NCI-H2029 (cell line): Measurements from ENCODE around the gene MBTPS1.

Experiments
- DNase-seq: peaks from one replicate; lab custom pipeline; 2025; lab: John Stamatoyannopoulos, UW

MBTPS1 gene

GRCh38 chr16:84098939-84099338, 17.8 kb downstream of the MBTPS1 start:
- no peak for DNase-seq

GRCh38 chr16:84096447-84097005, 20.2 kb downstream of the MBTPS1 start:
- DNase-seq: peak; percentile 49

GRCh38 chr16:84095466-84095865, 21.3 kb downstream of the MBTPS1 start:
- no peak for DNase-seq

- no peak for DNase-seq
Observed at GRCh38 chr16:84093879-84094270, 22.9 kb downstream of the MBTPS1 start.

DNA sequence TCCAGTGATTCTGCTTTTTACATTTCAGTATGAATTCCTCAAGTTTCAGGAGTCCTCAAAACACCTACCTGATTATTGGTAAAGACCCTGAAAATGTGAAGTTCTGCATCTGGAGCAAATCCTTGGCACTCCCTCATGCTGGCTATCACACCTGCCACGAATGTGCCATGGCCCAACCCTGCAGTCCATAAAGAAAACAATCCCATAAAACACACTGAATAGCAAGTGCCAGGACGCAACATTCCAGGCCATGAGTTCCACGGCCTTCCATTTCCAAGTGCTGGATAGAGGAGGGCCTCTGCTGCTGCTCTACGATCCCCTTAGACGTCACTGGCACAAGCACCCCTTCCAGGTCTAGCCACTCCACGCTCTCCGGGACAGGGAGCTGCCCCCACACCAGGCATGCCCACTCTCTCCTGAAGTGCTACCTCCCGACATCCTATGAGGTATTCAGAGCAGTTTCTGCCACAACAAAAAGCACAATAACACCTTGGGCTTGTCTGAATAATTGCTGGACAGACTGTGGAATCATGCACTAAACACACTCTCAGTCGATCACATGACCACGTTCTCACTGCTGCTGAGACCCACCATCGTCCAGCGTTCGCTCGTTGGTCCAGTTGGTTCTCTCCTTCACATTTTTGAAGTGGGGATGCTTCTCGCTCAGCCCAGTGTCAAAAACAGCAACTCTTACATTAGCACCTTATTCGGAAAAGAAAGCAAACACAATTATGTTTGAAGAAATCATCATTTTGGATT, 23.4 kb downstream of the MBTPS1 start:
- DNase-seq: no peak

GRCh38 chr16:84091460-84091859, 25.3 kb downstream of the MBTPS1 start:
- no peak for DNase-seq

DNA sequence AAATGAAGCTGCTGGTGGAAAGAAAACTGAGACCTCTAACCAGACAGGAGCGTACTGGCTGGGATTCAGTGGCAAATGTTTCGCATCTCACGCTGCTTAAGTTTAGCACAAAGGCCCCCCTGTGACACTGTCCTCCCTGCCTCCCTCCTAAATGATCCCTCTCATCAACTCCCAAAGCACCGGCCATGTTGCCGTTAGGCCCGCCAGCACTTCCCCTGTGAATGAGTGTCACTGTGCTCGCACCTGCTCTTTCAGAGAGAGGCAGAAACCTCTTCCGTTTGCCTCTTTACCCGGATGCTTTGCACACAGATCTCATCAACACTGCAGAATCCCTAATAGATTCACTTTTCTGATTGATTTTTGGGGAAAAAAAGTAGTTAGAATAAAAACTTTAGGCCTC, 26.5 kb downstream of the MBTPS1 start:
- DNase-seq: no peak

DNA sequence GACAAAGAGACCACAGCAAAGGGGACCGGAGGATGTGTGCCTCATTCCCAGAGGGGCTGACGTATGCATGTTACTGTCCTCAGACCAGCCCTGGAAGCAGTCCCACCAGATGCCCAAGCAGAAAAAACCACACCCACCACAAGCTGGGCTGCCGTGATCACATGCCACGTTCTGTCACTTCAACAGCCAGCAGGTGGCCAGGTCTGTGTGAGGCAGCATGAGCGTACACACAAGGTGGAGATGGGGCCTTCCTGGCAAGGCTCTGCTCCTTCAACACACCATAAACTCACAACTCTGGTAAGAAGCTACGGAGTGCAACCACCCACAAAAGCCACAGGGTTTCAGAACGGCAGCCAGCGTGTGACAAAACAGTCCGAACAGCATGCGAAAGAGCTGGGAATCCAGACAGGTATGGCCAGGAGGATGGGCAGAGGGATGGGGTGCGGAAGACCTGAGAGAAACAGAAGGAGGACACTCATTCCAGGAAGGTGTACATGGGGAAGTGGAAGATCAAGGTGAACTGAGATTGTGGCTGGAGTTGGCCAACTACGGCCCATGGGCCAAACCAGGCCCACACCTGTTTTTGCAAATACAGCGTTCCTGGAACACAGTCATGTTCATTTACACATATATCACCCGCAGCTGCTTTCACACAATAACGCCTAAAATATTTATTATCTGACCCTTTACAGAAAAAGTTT, 27.9 kb downstream of the MBTPS1 start:
- DNase-seq: no peak

DNA sequence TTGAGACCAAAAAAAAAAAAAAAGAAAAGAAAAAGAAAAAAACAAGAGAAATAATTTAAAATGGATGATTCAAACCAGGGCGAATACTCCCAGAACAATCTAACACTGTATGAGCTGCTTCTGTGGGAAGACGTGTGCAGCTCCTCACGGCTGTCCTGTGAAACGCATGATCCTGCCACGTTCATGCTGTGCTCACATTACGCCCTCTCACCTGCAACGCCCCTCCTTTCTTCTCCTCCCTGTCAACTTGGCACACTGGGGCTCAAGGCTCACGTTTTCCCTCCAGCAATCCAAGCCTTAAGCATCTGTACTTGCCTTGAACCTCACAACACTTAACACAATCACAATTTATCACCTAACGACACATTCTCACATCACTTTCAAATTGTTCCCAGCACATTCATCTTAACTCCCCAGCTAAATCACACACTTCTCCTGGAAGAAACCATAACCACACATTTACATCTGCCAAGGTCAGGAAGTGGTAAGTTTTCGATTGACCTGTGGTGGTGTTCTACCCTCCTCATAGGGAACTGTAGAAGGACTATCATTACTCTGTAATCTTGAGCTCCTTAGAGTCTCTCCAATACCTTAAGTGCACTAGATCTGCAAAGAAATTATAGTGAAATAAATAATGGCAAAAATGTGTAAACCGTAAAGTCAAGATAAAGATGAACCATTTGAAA, 29.1 kb downstream of the MBTPS1 start:
- DNase-seq: no peak

DNA sequence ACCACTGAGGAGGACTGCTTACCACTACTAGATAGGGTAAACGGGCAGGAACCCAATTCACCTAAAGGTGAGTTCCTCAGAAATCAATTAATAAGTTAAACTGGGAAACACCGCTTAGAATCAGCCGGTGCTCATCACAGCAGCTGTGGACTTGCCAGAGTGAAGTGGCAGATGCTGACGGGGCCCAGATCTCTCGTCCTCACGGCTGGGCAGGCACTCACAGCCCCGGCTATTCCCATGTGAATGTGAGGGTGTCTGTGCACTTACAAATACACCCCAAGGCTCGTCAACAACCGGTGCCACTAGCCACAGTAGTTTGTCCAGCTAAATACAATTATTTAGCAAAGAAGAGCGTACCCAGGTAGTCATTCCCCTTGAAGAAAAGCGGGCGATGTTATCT, 29.7 kb downstream of the MBTPS1 start:
- DNase-seq: no peak

DNA sequence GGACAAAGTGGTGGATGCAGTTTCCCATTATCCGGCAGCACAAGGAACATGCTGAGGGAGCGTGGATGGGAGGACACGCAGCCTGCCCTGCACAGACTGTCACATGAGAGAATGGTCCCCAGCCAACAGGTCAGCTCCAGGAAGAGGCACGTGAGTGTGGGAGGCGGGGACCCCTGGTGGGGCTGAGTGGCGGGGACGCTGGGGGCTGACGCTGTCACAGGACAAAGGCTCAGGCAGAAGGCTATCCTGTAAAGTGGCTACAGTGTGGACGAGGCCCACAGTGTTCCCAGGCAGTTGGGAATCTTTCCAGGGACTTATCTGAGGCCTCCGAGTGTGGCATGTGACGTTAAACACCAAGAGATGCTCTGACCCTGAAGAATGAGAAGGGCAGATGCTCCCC, 30.4 kb downstream of the MBTPS1 start:
- DNase-seq: no peak

DNA sequence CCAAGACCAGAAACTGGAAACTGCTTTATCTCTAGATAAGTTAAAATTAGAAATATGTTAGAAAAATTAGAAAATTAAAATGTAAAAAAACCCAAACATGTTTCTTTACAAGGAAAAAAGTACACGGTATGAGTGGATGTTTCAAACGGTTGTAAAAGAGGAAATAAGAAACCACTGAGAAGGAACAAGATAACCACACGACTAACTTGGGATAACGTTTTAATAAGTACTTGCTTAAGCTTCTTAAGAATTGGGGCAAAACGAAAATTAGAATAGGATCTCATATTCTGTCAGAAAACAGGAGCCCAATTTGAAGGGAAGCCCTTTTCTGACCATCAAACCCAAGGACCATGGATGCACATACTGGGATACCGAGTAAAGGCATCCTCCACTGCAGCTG, 31.0 kb downstream of the MBTPS1 start:
- DNase-seq: no peak

- no peak for DNase-seq
Observed at GRCh38 chr16:84085271-84085667, 31.5 kb downstream of the MBTPS1 start.

DNA sequence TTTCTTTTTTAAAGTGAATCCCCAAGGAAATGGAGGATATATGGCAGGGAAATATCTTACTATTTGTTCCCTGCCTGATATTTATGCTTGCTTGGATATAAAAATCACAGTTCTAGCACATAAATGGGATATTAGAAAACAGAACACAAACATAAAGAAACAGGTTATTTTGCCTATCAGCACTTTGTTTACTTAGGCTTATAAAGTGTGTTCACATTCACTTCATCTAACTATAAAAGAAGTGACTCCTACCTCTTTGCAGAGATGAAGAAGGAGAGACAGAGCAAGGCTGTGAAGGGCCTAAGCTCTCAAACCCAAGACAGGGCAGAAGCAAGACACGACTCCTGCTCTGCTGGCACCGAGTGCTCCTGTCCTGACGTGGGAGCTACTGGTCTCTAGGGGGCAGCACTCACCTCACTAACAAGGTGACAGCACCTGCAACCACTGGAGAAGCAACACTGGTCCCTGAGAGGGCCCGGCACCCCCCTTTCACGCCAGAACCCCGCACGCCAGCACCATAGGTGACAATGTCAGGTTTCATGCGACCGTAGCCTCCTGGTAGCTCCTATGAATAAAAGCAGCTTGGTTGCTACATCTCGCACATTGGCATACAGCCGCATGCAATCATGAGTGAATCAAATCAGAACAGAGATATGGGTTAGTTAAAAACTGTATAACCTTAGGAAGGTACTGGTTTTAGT, 32.0 kb downstream of the MBTPS1 start:
- peak; percentile 20 for DNase-seq

DNA sequence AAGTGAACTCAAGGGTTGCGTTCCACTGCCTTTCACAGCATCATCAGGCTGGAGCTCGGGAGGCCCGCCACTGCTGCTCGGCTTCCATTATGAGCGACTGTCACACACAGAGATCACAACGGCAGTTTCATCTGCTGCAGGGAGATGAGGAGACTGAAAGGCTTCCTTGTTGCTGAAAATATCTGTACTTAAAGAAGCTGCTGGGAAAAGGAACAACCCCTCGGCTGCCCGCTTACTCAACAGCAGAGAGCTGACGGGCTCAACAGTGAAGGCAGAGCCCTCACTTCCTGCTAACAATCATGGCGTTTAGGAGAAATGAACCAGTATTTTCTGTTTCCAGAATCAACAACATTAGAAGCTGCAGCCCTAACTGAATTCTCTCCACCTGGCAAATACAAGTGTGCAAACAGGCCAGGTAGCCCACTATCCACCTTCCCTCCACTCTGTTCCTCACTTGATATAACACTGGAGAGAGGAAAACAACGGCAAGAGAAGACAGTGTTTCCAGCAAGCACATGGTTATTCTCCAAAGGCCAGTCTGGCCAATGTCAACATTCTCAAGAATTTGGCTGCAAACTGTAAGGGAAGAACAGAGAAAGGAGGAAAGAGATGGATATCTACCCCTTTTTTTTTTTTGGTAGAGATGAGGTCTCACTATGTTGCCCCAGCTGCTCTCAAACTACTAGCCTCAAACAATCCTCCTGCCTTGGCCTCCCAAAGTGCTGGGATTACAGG, 33.7 kb downstream of the MBTPS1 start:
- DNase-seq: no peak

- DNase-seq: no peak
Observed at GRCh38 chr16:84082110-84082509, 34.6 kb downstream of the MBTPS1 start.

GRCh38 chr16:84081446-84081989, 35.2 kb downstream of the MBTPS1 start:
- no peak for DNase-seq

GRCh38 chr16:84080813-84081212, 35.9 kb downstream of the MBTPS1 start:
- no peak for DNase-seq

DNA sequence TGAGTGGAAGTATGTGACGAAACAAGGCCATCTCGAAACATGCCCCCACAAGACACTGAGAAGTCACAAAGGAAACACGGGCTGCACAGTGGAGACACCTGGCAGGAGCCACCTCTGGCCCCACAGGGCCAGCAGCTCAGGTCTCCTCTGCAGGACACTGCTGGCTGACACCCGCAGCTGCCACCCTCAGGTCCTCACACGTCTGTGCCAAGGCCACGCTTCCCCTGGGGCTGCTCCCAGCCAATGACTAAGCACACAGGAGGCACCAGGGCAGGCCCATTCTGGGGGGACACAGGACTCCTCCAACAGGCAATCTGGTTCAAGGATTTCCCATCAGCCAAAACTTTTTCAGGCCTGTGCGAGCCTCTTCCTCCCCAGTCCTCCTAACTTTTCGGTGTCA, 36.4 kb downstream of the MBTPS1 start:
- no peak for DNase-seq

DNA sequence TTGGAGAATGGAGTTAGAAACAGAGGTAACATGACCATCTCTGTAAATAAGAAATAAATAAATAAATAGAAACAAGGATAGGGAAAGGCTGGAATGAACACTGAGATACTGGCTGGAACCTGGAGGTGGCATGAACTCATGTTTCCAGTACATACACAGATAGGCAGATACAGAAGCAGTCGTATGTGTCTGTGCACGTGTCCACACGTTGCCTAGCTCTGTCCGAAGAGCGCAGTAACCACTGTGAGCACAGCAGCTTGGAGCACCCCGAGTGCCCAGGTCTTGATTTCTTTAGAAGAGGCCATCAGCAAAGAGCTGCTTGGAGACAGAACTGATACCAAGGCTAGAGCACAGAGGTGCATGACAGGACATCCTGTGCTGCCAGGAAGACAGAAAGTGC, 37.1 kb downstream of the MBTPS1 start:
- no peak for DNase-seq

DNA sequence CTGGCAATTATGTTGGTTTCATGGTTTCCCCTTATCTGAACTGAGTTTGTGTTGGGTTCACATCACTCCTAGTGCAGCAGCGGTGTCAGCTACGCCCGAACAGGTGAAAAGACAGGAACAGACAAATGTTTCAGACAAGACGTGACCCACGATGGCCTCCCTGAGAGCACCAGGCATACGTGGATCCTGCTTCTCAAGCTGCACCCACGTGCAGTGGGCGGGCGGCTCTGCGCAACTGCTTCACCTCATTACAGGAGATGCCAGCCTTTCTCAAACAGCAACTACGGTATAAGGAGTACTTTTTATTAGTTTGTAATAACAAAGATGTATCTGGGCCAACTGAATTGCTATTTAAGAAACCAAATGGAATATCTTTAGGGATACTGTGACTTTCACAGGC, 41.4 kb downstream of the MBTPS1 start:
- no peak for DNase-seq
